HFFc6 (cell line): Measurements from ENCODE around the gene UNC5C. TPM values are rescaled to one million over a fixed set of nuclear protein-coding genes. Genes with fewer than 3 reads are reported as not detected.
"Not testable (repeated sequence)": the region's sequence is repeated elsewhere in the genome, so short reads cannot be mapped to it uniquely, and the experiment has no call there.

Experiments used
- DNase-seq: peaks from one replicate; pipeline ENCODE4 v3.0.0-alpha.2; 2018
- H3K27ac Mint-ChIP-seq: 2 replicates; pipeline ENCODE4 v1.8.0; 2020; ENCODE audit warnings: mild to moderate bottlenecking, mixed read lengths
- H3K27me3 Mint-ChIP-seq: 2 replicates; pipeline ENCODE4 v1.8.0; 2021; ENCODE audit warnings: mild to moderate bottlenecking, moderate library complexity, mixed read lengths; ENCODE audit not compliant: insufficient read depth
- H3K36me3 Mint-ChIP-seq: 2 replicates; pipeline ENCODE4 v1.8.0; 2021; ENCODE audit warnings: low read depth, mixed read lengths
- H3K4me1 Mint-ChIP-seq: 2 replicates; pipeline ENCODE4 v1.8.0; 2020; ENCODE audit warnings: low read depth, mixed read lengths
- H3K4me3 Mint-ChIP-seq: 2 replicates; pipeline ENCODE4 v1.8.0; 2020; ENCODE audit warnings: mild to moderate bottlenecking, moderate library complexity, mixed read lengths
- H3K9me3 Mint-ChIP-seq: 2 replicates; pipeline ENCODE4 v1.8.0; 2020; ENCODE audit warnings: mild to moderate bottlenecking, mixed read lengths
- CTCF ChIP-seq: fragments of 200-600 bp; sonication (generic); IDR thresholded peaks from 2 replicates; pipeline ENCODE4 v1.5.0; 2021; ENCODE audit warnings: antibody characterized with exemption, mild to moderate bottlenecking
- total RNA-seq, 6 experiments: library from RNA; stranded (reverse); fragmentation: NEBNext Ultra II Directional; extraction: Animal tissue kit (Norgen Biotek cat#: 25700); gene quantifications; 2 replicates in 1 of 6; 3 replicates in 5 of 6; pipeline ENCODE4 v1.2.3, GENCODE V29; 2021

The UNC5C gene
- total RNA-seq, 6 experiments from 2014 or later, result not detected

- no peak for TF ChIP-seq CTCF
- Mint-ChIP-seq H3K4me1 (no peaks in the 10 kb centered on the region), H3K27me3 (peaks cover 10% of the 10 kb centered on the region), H3K36me3 (no peaks in the 10 kb centered on the region), H3K9me3 (no peaks in the 10 kb centered on the region), H3K4me3 (no peak overlapping the region), H3K27ac (no peak overlapping the region)
- DNase-seq, result no peak
These were observed 368.1 kb downstream of the UNC5C start for GRCh38 chr4:95180531-95181242.

- no peak for TF ChIP-seq CTCF
- Mint-ChIP-seq H3K4me1 (no peaks in the 10 kb centered on the region), H3K4me3 (no peak overlapping the region), H3K36me3 (no peaks in the 10 kb centered on the region), H3K9me3 (no peaks in the 10 kb centered on the region), H3K27me3 (peaks cover 10% of the 10 kb centered on the region), H3K27ac (no peak overlapping the region)
- DNase-seq, result no peak
These were observed 369.8 kb downstream of the UNC5C start for GRCh38 chr4:95178938-95179337.

GRCh38 chr4:95171377-95171776 is 377.4 kb downstream of the UNC5C start:
- H3K27me3 Mint-ChIP-seq, DNase-seq, H3K27ac Mint-ChIP-seq: not testable (repeated sequence)

GRCh38 chr4:95170176-95170575 is 378.6 kb downstream of the UNC5C start:
- Mint-ChIP-seq H3K9me3 (no peaks in the 10 kb centered on the region), H3K27me3 (peaks cover 2% of the 10 kb centered on the region; the same call in 1 of the 2 replicates), H3K4me3 (no peak overlapping the region), H3K4me1 (no peaks in the 10 kb centered on the region), H3K27ac (no peak overlapping the region), H3K36me3 (no peaks in the 10 kb centered on the region)
- no peak for DNase-seq
- no peak for TF ChIP-seq CTCF

More at GRCh38 chr4:95171377-95171776, 377.4 kb downstream of the UNC5C start:
- H3K9me3 Mint-ChIP-seq, H3K4me3 Mint-ChIP-seq, H3K4me1 Mint-ChIP-seq, H3K36me3 Mint-ChIP-seq: not testable (repeated sequence)

GRCh38 chr4:95167805-95168204 is 381.0 kb downstream of the UNC5C start:
- no peaks in the 10 kb centered on the region for H3K9me3 Mint-ChIP-seq
- H3K27ac Mint-ChIP-seq, result no peak overlapping the region
- H3K4me1 Mint-ChIP-seq, result no peaks in the 10 kb centered on the region
- no peak overlapping the region for H3K4me3 Mint-ChIP-seq
- H3K27me3 Mint-ChIP-seq, result peaks cover 2% of the 10 kb centered on the region
- no peak for DNase-seq
- TF ChIP-seq CTCF, result no peak
- no peaks in the 10 kb centered on the region for H3K36me3 Mint-ChIP-seq

- no peaks in the 10 kb centered on the region for H3K36me3 Mint-ChIP-seq
- TF ChIP-seq CTCF, result peak; percentile 85
- DNase-seq, result peak; percentile 62
- H3K27ac Mint-ChIP-seq, result no peak overlapping the region
- no peaks in the 10 kb centered on the region for H3K9me3 Mint-ChIP-seq
- no peaks in the 10 kb centered on the region for H3K4me1 Mint-ChIP-seq
- peaks cover 8% of the 10 kb centered on the region for H3K27me3 Mint-ChIP-seq
- H3K4me3 Mint-ChIP-seq, result no peak overlapping the region
These were observed 382.7 kb downstream of the UNC5C start for GRCh38 chr4:95165926-95166524.
